ENCODE results near the gene PARP4.

GRCh38 chr13:24528816-24529398 is 16.3 kb upstream of the PARP4 start:
- TF ChIP-seq ZBTB33 (IDR thresholded peaks at IDR 0.05; ENCODE audit: extremely low read depth, insufficient replicate concordance, low read length) (no peak), RAD21 (IDR thresholded peaks at IDR 0.05; ENCODE audit: low read depth) (no peak), CTCF (IDR thresholded peaks at IDR 0.05 in 2 of 3, conservative IDR thresholded peaks at IDR 0.05 in 1 of 3; ENCODE audit: borderline replicate concordance in 1 of 3, insufficient read depth in 1 of 3, low read depth in 2 of 3, low read length in 2 of 3) (no peak)

Data from HCT116 (cell line).